Ovary (tissue), 9 donors: ENCODE measurements around the gene AIF1L. TPM values are rescaled to one million over a fixed set of nuclear protein-coding genes. Genes with fewer than 3 reads are reported as not detected.

Source experiments
- DNase-seq, 5 donors: peaks; one replicate each; pipeline ENCODE4 v3.0.0-alpha.2; 2019 to 2020
- H3K27ac ChIP-seq, 2 donors: fragments of 200-600 bp; one replicate each; pipeline versions ENCODE4 v1.5.1 to v1.8.0; 2019 to 2022
- H3K27me3 ChIP-seq: fragments of 200-600 bp; one replicate; pipeline ENCODE4 v1.8.0; 2022
- H3K36me3 ChIP-seq: fragments of 200-600 bp; sonication (generic); one replicate; pipeline ENCODE4 v1.5.1; 2019
- H3K4me1 ChIP-seq: one replicate; pipeline ENCODE4 v1.8.1; 2013; ENCODE audit warnings: mild to moderate bottlenecking, moderate library complexity; ENCODE audit not compliant: insufficient read depth
- H3K4me3 ChIP-seq: fragments of 200-600 bp; sonication (generic); one replicate; pipeline ENCODE4 v1.5.1; 2017
- H3K9me3 ChIP-seq, 2 donors: fragments of 200-600 bp in 1 of 2; sonication (generic) in 1 of 2; one replicate each; pipeline versions ENCODE4 v1.5.1 to v1.8.1; 2013 to 2019; ENCODE audit warnings: mild to moderate bottlenecking in 1 of 2, moderate library complexity in 1 of 2
- EP300 ChIP-seq: sonication (generic); formaldehyde crosslinking; IDR thresholded peaks from one replicate; pipeline ENCODE4 v1.6.1; 2017; ENCODE audit warnings: antibody characterized with exemption
- POLR2A ChIP-seq: fragments of 450-650 bp; IDR thresholded peaks from one replicate; pipeline ENCODE4 v1.6.1; 2017; ENCODE audit warnings: antibody characterized with exemption, mild to moderate bottlenecking, moderate library complexity
- WGBS, 3 donors: extraction: QIAGEN DNeasy Blood & Tissue Kit in 1 of 3; methylation state at CpG; one replicate each; pipeline versions ENCODE4 v1.1.5 to v1.1.7; 2013 to 2017; 5-methylcytosine and 5-hydroxymethylcytosine counted together
- intact Hi-C, 4 donors: fragments of 100-400 bp; cut with DNase I; formaldehyde crosslinking; loops; one replicate each; pipeline versions ENCODE4 v1.11.0 to v1.15.1; 2022 to 2023
- polyA plus RNA-seq, 2 donors: library from polyadenylated mRNA; stranded (reverse); fragments of 200-250 nt in 1 of 2; fragments of 350-450 nt in 1 of 2; fragmentation: Illumina TruSeq in 1 of 2; extraction: RNeasy Lipid Tissue Mini Kit (QIAGEN cat#74804) in 1 of 2; gene quantifications; one replicate each; pipeline ENCODE4 v1.2.3, GENCODE V29; 2013 to 2014
- total RNA-seq, 7 donors: library from RNA; depleted of rRNA in 2 of 7; stranded (reverse); fragments of >200 nt in 2 of 7; fragmentation: NEBNext Ultra II Directional in 3 of 7; extraction: Animal tissue kit (Norgen Biotek cat#: 25700) in 3 of 7; gene quantifications; one replicate each; pipeline versions ENCODE4 v1.1.0 to v1.2.4, GENCODE V29; 2016 to 2023
- TF ChIP-seq, protein P1 (sequence below), 3 donors: fragments of 450-650 bp in 2 of 3; fragments of 200-600 bp in 1 of 3; IDR thresholded peaks; one replicate each; pipeline versions ENCODE4 v1.5.1 to v1.8.0; 2016 to 2022; ENCODE audit warnings: antibody characterized with exemption in 3 of 3, mild to moderate bottlenecking in 1 of 3
- donor health status: DM: no; HTN: no; CAD: no; lungs with moderate emphysema.
- donor health status: DM: no; HTN: no; CAD: no.
- donor health status: Bipolar disorder and iron deficiency.
- donor health status: DM: yes; HTN: yes; CAD: no.
- donor health status: DM: no; HTN: no; CAD: no.
- donor health status: DM: yes; HTN: yes; CAD: no.

Gene AIF1L
- total and polyA plus RNA-seq, 9 donors = 2.4 to 35.6 (median 6.3) TPM

DNA sequence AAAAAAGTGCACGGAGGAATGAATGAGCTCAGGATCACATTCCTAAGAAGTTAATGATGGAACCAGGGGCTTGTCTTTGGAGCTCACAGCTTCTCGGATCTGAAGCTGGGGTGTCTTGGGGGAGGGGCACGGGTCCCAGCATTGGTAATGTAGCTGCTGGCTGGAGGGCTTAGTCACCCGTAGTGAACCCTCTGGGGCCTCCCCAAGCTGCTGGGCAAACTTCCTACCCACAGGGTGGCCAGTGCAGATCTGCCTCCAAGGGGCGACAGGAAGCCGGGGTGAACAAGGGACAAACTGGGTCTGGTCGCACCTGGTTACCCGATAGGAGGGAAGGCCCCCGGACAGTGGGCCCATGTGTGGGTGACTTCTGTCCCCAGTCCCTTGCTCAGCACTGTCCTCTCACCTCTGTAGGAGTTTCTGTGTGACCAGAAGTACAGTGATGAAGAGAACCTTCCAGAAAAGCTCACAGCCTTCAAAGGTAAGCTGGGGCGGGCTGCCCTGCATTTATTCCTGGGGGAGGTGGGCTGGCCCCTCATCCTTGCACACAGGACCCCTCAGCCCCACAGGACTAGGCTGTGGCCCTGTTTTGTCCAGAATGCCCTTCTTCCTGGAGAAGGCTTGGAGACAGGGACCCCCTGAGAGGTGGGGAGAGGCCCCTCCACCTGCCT lies 15.0 kb downstream of the AIF1L start:
- no peak overlapping the region for H3K27ac ChIP-seq
- no peaks in the 10 kb centered on the region for H3K9me3 ChIP-seq
- H3K36me3 ChIP-seq = no peaks in the 10 kb centered on the region
- H3K4me3 ChIP-seq = no peak overlapping the region
- WGBS, 3 donors = 60 to 65% (median 60%) methylated on average over 10 of the region's 10 CpGs
- TF ChIP-seq, protein P1, sequence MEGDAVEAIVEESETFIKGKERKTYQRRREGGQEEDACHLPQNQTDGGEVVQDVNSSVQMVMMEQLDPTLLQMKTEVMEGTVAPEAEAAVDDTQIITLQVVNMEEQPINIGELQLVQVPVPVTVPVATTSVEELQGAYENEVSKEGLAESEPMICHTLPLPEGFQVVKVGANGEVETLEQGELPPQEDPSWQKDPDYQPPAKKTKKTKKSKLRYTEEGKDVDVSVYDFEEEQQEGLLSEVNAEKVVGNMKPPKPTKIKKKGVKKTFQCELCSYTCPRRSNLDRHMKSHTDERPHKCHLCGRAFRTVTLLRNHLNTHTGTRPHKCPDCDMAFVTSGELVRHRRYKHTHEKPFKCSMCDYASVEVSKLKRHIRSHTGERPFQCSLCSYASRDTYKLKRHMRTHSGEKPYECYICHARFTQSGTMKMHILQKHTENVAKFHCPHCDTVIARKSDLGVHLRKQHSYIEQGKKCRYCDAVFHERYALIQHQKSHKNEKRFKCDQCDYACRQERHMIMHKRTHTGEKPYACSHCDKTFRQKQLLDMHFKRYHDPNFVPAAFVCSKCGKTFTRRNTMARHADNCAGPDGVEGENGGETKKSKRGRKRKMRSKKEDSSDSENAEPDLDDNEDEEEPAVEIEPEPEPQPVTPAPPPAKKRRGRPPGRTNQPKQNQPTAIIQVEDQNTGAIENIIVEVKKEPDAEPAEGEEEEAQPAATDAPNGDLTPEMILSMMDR (IDR thresholded peaks at IDR 0.05) = no peak
- TF ChIP-seq POLR2A (no peak), EP300 (no peak)
- DNase-seq = no peak
- no peaks in the 10 kb centered on the region for H3K27me3 ChIP-seq
- intact Hi-C loops = no loop called here
- H3K4me1 ChIP-seq = no peaks in the 10 kb centered on the region

GRCh38 chr9:131111854-131112311 lies 15.6 kb downstream of the AIF1L start:
- Histone ChIP-seq H3K9me3 (no peaks in the 10 kb centered on the region), H3K36me3 (no peaks in the 10 kb centered on the region), H3K4me3 (no peak overlapping the region), H3K4me1 (no peaks in the 10 kb centered on the region), H3K27ac (no peak overlapping the region), H3K27me3 (no peaks in the 10 kb centered on the region)
- DNase-seq = no peak
- intact Hi-C loops = no loop called here
- TF ChIP-seq POLR2A = no peak
- TF ChIP-seq, protein P1 (IDR thresholded peaks at IDR 0.05) = no peak
- TF ChIP-seq EP300 = no peak
- 79 to 84% (median 83%) methylated on average over 24 of the region's 25 CpGs for WGBS, 3 donors

DNA sequence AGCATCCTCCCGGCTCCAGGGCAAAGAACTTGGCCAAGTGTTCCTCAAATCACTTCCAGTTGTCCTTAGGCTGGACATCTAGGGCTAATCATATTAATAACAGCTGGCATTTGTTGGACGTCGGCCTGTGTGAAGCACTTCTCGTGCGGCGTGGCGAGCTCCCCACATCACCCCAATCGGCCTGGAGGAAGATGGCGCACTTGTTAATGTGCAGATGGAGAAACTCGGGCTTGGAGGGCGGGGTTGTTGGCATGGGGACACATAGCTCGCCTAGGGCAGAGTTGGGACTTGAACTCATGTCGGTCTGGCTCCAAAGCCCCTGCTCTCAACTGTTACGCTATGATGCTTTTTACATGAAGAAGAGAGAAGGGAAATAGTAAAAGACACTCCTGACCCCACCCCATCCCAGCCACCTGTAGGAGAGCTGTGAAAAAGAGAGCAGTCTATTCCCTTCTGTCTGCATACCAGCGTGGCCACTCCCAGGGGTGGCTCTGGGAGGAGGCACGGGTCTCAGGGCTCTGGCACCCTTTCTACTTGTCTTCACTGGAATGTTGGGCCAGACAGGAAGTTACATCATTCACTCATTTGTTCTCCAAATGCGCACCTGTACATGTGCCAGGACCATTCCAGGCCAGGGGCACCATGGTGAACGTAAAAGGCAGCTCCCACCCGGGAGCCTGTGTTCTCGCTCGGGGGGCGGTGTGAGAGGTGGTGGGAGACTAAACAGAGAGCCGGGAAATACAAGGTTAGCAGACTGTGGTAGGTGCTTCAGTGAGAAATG lies 16.2 kb downstream of the AIF1L start:
- 80 to 85% (median 82%) methylated on average over 23 of the region's 23 CpGs for WGBS, 3 donors
- no peaks in the 10 kb centered on the region for H3K4me1 ChIP-seq
- intact Hi-C loops = no loop called here
- no peak overlapping the region for H3K4me3 ChIP-seq
- TF ChIP-seq, protein P1 (IDR thresholded peaks at IDR 0.05) = no peak
- TF ChIP-seq EP300 (no peak), POLR2A (no peak)
- H3K27ac ChIP-seq = no peak overlapping the region
- no peaks in the 10 kb centered on the region for H3K27me3 ChIP-seq
- no peak for DNase-seq
- no peaks in the 10 kb centered on the region for H3K36me3 ChIP-seq
- H3K9me3 ChIP-seq = no peaks in the 10 kb centered on the region

DNA sequence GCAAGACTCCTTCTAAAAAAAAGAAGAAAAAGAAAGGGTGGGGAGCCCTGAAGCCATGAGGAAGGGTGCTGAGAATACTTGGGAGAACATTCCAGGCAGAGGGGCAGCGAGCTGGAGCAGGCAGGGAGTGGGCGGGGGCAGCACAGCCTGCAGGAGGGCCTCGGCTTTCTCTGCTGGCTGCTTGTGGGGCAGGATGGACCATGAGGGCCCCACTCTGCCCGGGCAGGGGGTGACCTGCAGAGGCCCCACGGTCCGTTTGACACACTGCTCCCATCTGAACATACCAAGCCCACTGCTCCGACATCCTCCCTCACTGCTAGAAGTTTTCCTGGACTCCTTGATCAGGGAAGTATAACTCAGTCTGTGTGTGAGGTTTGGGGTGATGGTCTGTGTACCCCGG lies 17.3 kb downstream of the AIF1L start:
- Histone ChIP-seq H3K9me3 (no peaks in the 10 kb centered on the region), H3K27me3 (no peaks in the 10 kb centered on the region), H3K27ac (no peak overlapping the region), H3K36me3 (no peaks in the 10 kb centered on the region), H3K4me3 (no peak overlapping the region), H3K4me1 (no peaks in the 10 kb centered on the region)
- 72 to 82% (median 79%) methylated on average over 8 of the region's 8 CpGs for WGBS, 3 donors
- intact Hi-C loops = no loop called here
- DNase-seq = no peak
- TF ChIP-seq POLR2A (no peak), EP300 (no peak)
- TF ChIP-seq, protein P1 (IDR thresholded peaks at IDR 0.05) = no peak
